Measurements from ENCODE around the gene CALHM6. TPM values are rescaled to one million over a fixed set of nuclear protein-coding genes. Genes with fewer than 3 reads are reported as not detected.

Gene CALHM6
- polyA plus RNA-seq, 3 donors, result 47.7 to 367 (median 261) TPM

DNA sequence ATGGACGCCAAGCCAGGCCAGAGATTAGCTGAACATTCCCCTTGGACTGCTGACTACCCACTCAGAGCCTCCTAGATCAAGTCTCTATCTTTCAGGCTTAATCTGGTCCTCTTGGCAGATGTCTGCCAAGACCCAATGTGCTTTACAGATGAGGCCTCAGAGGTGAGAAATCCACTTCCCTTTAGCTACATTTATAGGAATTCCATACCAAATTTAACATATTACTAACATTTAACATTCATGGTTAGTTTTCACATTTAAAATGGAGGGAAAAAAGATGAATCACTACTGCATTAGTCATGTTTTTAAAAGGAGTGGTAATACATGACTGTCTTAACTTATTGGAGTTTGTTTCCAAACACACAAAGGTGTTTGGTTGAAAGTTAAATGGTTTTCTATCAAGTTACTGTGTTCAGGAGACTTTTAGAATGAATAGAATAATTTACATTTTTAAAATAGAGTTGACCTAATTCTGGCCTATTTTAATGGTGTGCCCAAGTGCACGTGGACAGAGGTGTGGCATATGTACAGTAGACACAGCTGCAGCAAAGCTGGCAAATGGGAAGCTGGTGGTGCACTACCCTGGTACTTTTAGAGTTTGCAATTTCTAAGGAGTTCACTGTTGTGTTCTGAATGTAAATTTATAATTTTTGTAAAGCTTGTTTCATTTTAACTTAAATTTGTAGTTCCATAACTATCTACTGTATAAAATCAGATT, 41.9 kb upstream of the CALHM6 start:
- no peaks in the 10 kb centered on the region for H3K4me1 ChIP-seq (ENCODE audit: control insufficient read depth in 1 of 2, insufficient read depth in 2 of 2, low read length in 2 of 2)

DNA sequence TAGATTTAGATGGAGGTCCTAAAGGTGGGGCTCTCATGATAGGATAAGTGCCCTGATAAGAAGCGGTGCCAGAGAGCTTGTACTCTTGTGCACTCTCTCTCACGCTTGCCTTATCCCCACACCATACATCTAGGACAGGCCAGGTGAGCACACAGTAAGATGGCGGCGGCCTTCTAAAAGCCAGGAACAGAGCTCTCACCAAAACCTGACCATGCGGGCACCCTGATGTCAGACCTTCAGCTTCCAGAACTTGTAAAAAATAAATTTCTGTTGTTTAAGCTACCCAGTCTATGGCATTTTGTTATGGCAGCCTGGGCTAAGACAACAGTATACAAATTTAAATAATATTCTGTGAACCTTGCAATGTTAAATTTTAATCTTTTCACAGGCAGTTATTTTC, 40.8 kb upstream of the CALHM6 start:
- TF ChIP-seq, protein P1, sequence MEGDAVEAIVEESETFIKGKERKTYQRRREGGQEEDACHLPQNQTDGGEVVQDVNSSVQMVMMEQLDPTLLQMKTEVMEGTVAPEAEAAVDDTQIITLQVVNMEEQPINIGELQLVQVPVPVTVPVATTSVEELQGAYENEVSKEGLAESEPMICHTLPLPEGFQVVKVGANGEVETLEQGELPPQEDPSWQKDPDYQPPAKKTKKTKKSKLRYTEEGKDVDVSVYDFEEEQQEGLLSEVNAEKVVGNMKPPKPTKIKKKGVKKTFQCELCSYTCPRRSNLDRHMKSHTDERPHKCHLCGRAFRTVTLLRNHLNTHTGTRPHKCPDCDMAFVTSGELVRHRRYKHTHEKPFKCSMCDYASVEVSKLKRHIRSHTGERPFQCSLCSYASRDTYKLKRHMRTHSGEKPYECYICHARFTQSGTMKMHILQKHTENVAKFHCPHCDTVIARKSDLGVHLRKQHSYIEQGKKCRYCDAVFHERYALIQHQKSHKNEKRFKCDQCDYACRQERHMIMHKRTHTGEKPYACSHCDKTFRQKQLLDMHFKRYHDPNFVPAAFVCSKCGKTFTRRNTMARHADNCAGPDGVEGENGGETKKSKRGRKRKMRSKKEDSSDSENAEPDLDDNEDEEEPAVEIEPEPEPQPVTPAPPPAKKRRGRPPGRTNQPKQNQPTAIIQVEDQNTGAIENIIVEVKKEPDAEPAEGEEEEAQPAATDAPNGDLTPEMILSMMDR (IDR thresholded peaks at IDR 0.05), result no peak
- Histone ChIP-seq H3K27ac (ENCODE audit: low read depth in 1 of 2, low read length in 2 of 2) (no peak overlapping the region), H3K9me3 (replicated peaks in 1 of 2; ENCODE audit: control insufficient read depth in 1 of 2, insufficient read depth in 1 of 2, low read length in 2 of 2) (no peaks in the 10 kb centered on the region), H3K9ac (ENCODE audit: insufficient read depth, low read length, poor library complexity, severe bottlenecking) (no peak overlapping the region), H3K4me3 (replicated peaks in 1 of 3; ENCODE audit: low read depth in 2 of 3, low read length in 3 of 3) (no peak overlapping the region), H3K79me2 (ENCODE audit: insufficient read depth, low read length) (peaks cover 22% of the 10 kb centered on the region), H3K4me1 (ENCODE audit: control insufficient read depth in 1 of 2, insufficient read depth in 2 of 2, low read length in 2 of 2) (peaks cover 0 to 3% of the 10 kb centered on the region in 2 donors), H3K27me3 (ENCODE audit: control insufficient read depth in 2 of 2, insufficient read depth in 2 of 2, low read length in 2 of 2) (no peaks in the 10 kb centered on the region), H3K4me2 (replicated peaks; ENCODE audit: extremely low read depth, low read length, poor library complexity, severe bottlenecking) (no peak overlapping the region), H4K20me1 (ENCODE audit: insufficient read depth, low read length) (peaks cover 58% of the 10 kb centered on the region), H3K36me3 (replicated peaks in 1 of 2; ENCODE audit: control insufficient read depth in 1 of 2, insufficient read depth in 2 of 2, low read length in 2 of 2) (no peaks in the 10 kb centered on the region), H2AFZ (ENCODE audit: insufficient read depth, low read depth, low read length, poor library complexity, severe bottlenecking) (no peak overlapping the region)
- H3K27me3 Mint-ChIP-seq (ENCODE audit: low read depth in 3 of 3), result peaks cover 0 to 2% (median 0%) of the 10 kb centered on the region in 3 donors
- H3K4me1 Mint-ChIP-seq, result peaks cover 5% of the 10 kb centered on the region
- DNase-seq, result no peak
- H3K27ac Mint-ChIP-seq, result no peak overlapping the region
- 100% methylated on average over 2 of the region's 5 CpGs for WGBS (ENCODE audit: insufficient coverage)
- peaks cover 10 to 19% of the 10 kb centered on the region in 2 donors for H3K36me3 Mint-ChIP-seq
- no peak overlapping the region for H3K4me3 Mint-ChIP-seq
- H3K9me3 Mint-ChIP-seq, result peaks cover 0 to 1% (median 0%) of the 10 kb centered on the region in 7 donors
- intact Hi-C loops (cut with micrococcal nuclease), result no loop called here

More for the DNA sequence above, 41.9 kb upstream of the CALHM6 start:
- H3K4me3 ChIP-seq (replicated peaks in 1 of 3; ENCODE audit: low read depth in 2 of 3, low read length in 3 of 3), result no peak overlapping the region
- TF ChIP-seq, protein P1 (IDR thresholded peaks at IDR 0.05), result no peak
- WGBS (ENCODE audit: insufficient coverage), result 100% methylated on average over 2 of the region's 2 CpGs
- H3K9me3 ChIP-seq (replicated peaks in 1 of 2; ENCODE audit: control insufficient read depth in 1 of 2, insufficient read depth in 1 of 2, low read length in 2 of 2), result no peaks in the 10 kb centered on the region
- Mint-ChIP-seq H3K4me1 (peaks cover 3% of the 10 kb centered on the region), H3K27ac (peak overlapping the region in 1 of 7 donors; percentile 47), H3K4me3 (no peak overlapping the region), H3K36me3 (peaks cover 19 to 27% of the 10 kb centered on the region in 2 donors), H3K27me3 (ENCODE audit: low read depth in 3 of 3) (peaks cover 0 to 2% (median 0%) of the 10 kb centered on the region in 3 donors), H3K9me3 (peaks cover 0 to 4% (median 0%) of the 10 kb centered on the region in 7 donors)
- DNase-seq, result peak in 2 of 3 donors; percentile 33 to 39
- peaks cover 59% of the 10 kb centered on the region for H4K20me1 ChIP-seq (ENCODE audit: insufficient read depth, low read length)
- no peak overlapping the region for H3K9ac ChIP-seq (ENCODE audit: insufficient read depth, low read length, poor library complexity, severe bottlenecking)
- no peak overlapping the region for H2AFZ ChIP-seq (ENCODE audit: insufficient read depth, low read depth, low read length, poor library complexity, severe bottlenecking)
- no peaks in the 10 kb centered on the region for H3K36me3 ChIP-seq (replicated peaks in 1 of 2; ENCODE audit: control insufficient read depth in 1 of 2, insufficient read depth in 2 of 2, low read length in 2 of 2)
- peaks cover 22% of the 10 kb centered on the region for H3K79me2 ChIP-seq (ENCODE audit: insufficient read depth, low read length)
- no peaks in the 10 kb centered on the region for H3K27me3 ChIP-seq (ENCODE audit: control insufficient read depth in 2 of 2, insufficient read depth in 2 of 2, low read length in 2 of 2)
- no peak overlapping the region for H3K27ac ChIP-seq (ENCODE audit: low read depth in 1 of 2, low read length in 2 of 2)
- intact Hi-C loops (cut with micrococcal nuclease), result no loop called here
- no peak overlapping the region for H3K4me2 ChIP-seq (replicated peaks; ENCODE audit: extremely low read depth, low read length, poor library complexity, severe bottlenecking)
